ENCODE data around the gene CCT8.
"Not testable (repeated sequence)": the region's sequence is repeated elsewhere in the genome, so short reads cannot be mapped to it uniquely, and the experiment has no call there.

CCT8 gene

DNA sequence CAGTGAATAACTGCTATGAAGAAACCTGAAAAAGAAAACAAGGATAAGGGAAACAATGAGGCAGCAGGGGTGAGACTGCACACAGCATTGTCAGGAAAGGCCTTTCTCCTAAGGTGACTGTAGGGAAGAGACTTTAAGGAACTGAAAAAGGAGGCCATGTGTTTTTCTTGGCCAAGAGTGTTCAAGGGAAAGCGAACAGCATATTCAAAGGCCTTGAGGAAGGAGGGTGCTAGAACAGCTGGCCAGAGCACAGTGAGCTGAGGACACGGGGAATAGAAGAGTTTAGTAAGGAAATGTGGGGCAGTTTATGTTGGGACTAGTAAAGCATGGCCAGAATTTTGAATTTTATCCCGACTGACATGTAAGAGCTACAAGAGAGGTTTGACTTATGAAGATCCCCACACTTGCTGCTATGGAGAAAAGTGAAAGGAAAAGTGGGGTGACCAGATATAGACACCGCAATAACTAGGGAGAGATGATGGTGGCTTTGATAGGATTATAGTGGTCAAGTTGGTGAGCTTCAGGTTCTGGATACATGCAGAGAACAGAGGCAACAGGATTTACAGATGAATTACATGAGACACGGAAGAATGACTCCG lies 55.7 kb downstream of the CCT8 start:
- DNase-seq, result no peak

DNA sequence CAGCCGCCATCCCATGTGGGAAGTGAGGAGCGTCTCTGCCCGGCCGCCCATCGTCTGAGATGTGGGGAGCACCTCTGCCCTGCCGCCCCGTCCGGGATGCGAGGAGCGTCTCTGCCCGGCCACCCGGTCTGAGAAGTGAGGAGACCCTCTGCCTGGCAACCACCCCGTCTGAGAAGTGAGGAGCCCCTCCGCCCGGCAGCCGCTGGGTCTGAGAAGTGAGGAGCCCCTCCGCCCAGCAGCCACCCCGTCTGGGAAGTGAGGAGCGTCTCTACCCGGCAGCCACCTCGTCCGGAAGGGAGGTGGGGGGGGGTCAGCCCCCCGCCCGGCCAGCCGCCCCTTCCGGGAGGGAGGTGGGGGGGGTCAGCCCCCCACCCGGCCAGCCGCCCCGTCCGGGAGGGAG lies 62.2 kb downstream of the CCT8 start:
- DNase-seq, result not testable (repeated sequence)

DNA sequence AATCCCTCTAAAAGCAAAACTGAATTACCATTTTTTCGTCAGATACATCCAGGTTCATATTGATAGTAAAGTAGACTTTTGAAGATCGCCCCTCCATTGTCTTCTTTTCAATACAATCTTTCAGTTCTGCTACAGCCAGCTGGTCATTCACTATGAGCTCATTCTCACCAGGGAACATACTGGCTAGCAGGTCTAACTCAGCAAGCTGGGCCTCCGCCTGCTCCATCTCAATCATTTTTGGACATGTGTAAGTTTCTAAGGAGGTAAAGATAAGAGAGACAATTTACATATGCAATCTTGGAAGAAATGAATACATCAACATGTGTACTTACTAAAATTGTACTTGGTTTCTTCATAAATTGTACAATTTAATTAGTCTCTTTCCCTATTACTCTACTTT lies 65.1 kb downstream of the CCT8 start:
- DNase-seq, result no peak

DNA sequence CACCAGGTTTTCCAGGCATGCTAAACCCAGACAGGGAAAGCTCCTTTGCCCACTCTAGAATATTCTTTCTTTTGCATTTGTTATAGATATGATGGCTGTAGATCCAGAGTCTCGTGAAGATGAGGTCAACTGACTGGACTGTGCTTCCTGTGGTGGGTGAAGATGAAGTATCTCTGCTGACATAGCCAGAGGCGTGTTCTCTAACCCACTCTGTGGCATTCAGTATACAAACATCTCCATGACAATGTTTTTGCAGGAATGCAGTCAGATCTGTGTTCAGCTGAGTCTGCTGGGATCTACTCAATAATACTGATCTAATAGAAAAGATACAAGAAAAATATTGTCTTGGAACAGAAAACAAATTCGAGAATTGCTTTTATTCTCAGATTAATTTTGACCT lies 65.6 kb downstream of the CCT8 start:
- DNase-seq, result no peak

DNA sequence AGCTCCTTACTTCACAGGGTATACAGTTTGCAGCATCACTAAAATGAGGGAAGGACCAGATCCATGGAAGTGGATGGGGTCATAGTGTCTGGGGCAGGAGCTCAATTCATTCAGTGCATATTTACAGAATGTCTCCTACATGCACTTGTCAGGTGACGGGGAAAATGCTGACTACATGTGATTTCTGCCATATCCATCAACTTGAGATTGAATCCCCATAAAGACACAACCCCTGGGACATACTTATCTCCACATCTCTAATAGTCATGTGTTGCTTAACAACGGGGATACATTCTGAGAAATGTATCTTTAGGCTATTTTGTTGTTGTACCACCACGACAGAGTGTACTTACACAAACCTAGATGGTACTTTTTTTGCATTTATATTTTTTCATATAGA lies 66.3 kb downstream of the CCT8 start:
- DNase-seq, result no peak
